SK-N-SH (cell line): Measurements from ENCODE around the gene FBXO15. TPM values are rescaled to one million over a fixed set of nuclear protein-coding genes. Genes with fewer than 3 reads are reported as not detected.
A peak's percentile ranks its signal among the peaks of the same experiment; 100 is the strongest.

Experiments
- CTCF ChIA-PET: fragments of 300-600, 350-600 bp; formaldehyde crosslinking; extraction: SDS; loops from one replicate; lab custom pipeline; 2021; lab: Yijun Ruan, JAX
- POLR2A ChIA-PET: fragments of 350-600 bp; sonication (Branson Sonifier 250); formaldehyde crosslinking; extraction: SDS; loops from one replicate; lab custom pipeline; 2020; ENCODE audit warnings: antibody characterized with exemption, inconsistent platforms; lab: Yijun Ruan, JAX
- DNase-seq: peaks from one replicate; pipeline ENCODE4 v3.0.0; 2012
- H2AFZ ChIP-seq: fragments of 200-600 bp; sonication (generic); 2 replicates; pipeline ENCODE4 v1.8.1; 2016; ENCODE audit warnings: antibody characterized with exemption, mild to moderate bottlenecking, low read depth
- H3F3A ChIP-seq: fragments of 200-600 bp; sonication (generic); replicated peaks from 2 replicates; pipeline ENCODE3; 2016; ENCODE audit warnings: antibody characterized with exemption, mild to moderate bottlenecking; ENCODE audit not compliant: insufficient read depth
- H3K27ac ChIP-seq, 2 experiments: fragments of 200-500 bp in 1 of 2; fragments of 200-600 bp in 1 of 2; sonication (Bioruptor generic) in 1 of 2; sonication (generic), shearing (Covaris generic) in 1 of 2; 2 replicates each; pipeline versions ENCODE4 v1.5.1 to v1.6.1; 2014 to 2016; ENCODE audit warnings: low read depth in 2 of 2, inconsistent platforms in 1 of 2, low read length in 1 of 2, mild to moderate bottlenecking in 1 of 2, mixed read lengths in 1 of 2
- H3K27me3 ChIP-seq: fragments of 200-600 bp; sonication (generic), shearing (Covaris generic); 2 replicates; pipeline ENCODE4 v1.6.1; 2016; ENCODE audit warnings: mixed run types; ENCODE audit not compliant: insufficient read depth
- H3K36me3 ChIP-seq, 2 experiments: fragments of 200-500 bp in 1 of 2; fragments of 200-600 bp in 1 of 2; sonication (Bioruptor generic) in 1 of 2; sonication (generic) in 1 of 2; replicated peaks in 1 of 2; 2 replicates each; pipeline versions ENCODE3 to v1.5.1; 2014 to 2016; ENCODE audit warnings: low read length in 1 of 2, mild to moderate bottlenecking in 1 of 2; ENCODE audit not compliant: insufficient read depth in 2 of 2, control insufficient read depth in 1 of 2
- H3K4me1 ChIP-seq, 2 experiments: fragments of 200-500 bp in 1 of 2; fragments of 200-600 bp in 1 of 2; sonication (Bioruptor generic) in 1 of 2; sonication (generic), shearing (Covaris generic) in 1 of 2; 2 replicates each; pipeline versions ENCODE4 v1.5.1 to v1.6.1; 2014 to 2016; ENCODE audit warnings: low read depth in 1 of 2, low read length in 1 of 2, mixed run types in 1 of 2; ENCODE audit not compliant: insufficient read depth in 2 of 2, control insufficient read depth in 1 of 2
- H3K4me2 ChIP-seq: fragments of 200-600 bp; sonication (generic), shearing (Covaris generic); 2 replicates; pipeline ENCODE4 v1.6.1; 2017; ENCODE audit warnings: mixed run types
- H3K4me3 ChIP-seq, 2 experiments: fragments of 200-500 bp in 1 of 2; fragments of 200-600 bp in 1 of 2; sonication (Bioruptor generic) in 1 of 2; sonication (generic), shearing (Covaris generic) in 1 of 2; 2 replicates each; pipeline versions ENCODE4 v1.5.1 to v1.8.1; 2014 to 2016; ENCODE audit warnings: low read depth in 2 of 2, inconsistent platforms in 1 of 2, low read length in 1 of 2, mild to moderate bottlenecking in 1 of 2, mixed read lengths in 1 of 2, moderate library complexity in 1 of 2
- H3K79me2 ChIP-seq: fragments of 200-600 bp; sonication (generic); 2 replicates; pipeline ENCODE4 v1.8.1; 2017; ENCODE audit warnings: mild to moderate bottlenecking; ENCODE audit not compliant: insufficient read depth
- H3K9ac ChIP-seq: fragments of 200-600 bp; sonication (generic); 2 replicates; pipeline ENCODE4 v1.6.1; 2017; ENCODE audit warnings: mixed run types
- H3K9me2 ChIP-seq: fragments of 200-600 bp; sonication (generic); 2 replicates; pipeline ENCODE4 v1.6.1; 2017; ENCODE audit warnings: mixed run types
- H3K9me3 ChIP-seq: fragments of 200-600 bp; sonication (generic); 2 replicates; pipeline ENCODE4 v1.6.1; 2017; ENCODE audit warnings: mixed run types, mild to moderate bottlenecking, moderate library complexity
- H4K20me1 ChIP-seq: fragments of 200-600 bp; sonication (generic); 2 replicates; pipeline ENCODE4 v1.6.1; 2017; ENCODE audit warnings: mild to moderate bottlenecking, mixed run types; ENCODE audit not compliant: insufficient read depth
- CHD2 ChIP-seq: fragments of 150-350 bp; IDR thresholded peaks from 2 replicates; pipeline ENCODE4 v1.6.1; 2018; ENCODE audit warnings: low read length; ENCODE audit not compliant: partially characterized antibody
- CTCF ChIP-seq: fragments of 200-600 bp; sonication (generic); IDR thresholded peaks from 2 replicates; pipeline ENCODE4 v1.6.1; 2017; ENCODE audit warnings: antibody characterized with exemption, mild to moderate bottlenecking, moderate library complexity
- ELF1 ChIP-seq: IDR thresholded peaks from 2 replicates; pipeline ENCODE4 v1.4.0; 2012
- EP300 ChIP-seq, 2 experiments: IDR thresholded peaks; 2 replicates each; pipeline versions ENCODE4 v1.4.0 to v1.6.1; 2012; ENCODE audit warnings: borderline replicate concordance in 1 of 2, low read depth in 1 of 2, low read length in 1 of 2
- EZH2phosphoT487 ChIP-seq: fragments of 200-600 bp; sonication (generic); IDR thresholded peaks from 2 replicates; pipeline ENCODE4 v1.6.1; 2017; ENCODE audit warnings: low read depth, mixed run types, mild to moderate bottlenecking, antibody characterized with exemption, moderate library complexity, borderline replicate concordance
- FOSL2 ChIP-seq: IDR thresholded peaks from 2 replicates; pipeline ENCODE4 v1.4.0; 2012; ENCODE audit warnings: low read depth, mild to moderate bottlenecking, moderate library complexity, borderline replicate concordance
- FOXJ3 ChIP-seq: sonication (generic); formaldehyde crosslinking; IDR thresholded peaks from 2 replicates; pipeline ENCODE4 v1.5.1; 2020; ENCODE audit warnings: mild to moderate bottlenecking, missing genetic modification reagents
- FOXM1 ChIP-seq: IDR thresholded peaks from 2 replicates; pipeline ENCODE4 v1.4.0; 2012; ENCODE audit warnings: low read depth, mild to moderate bottlenecking
- GABPA ChIP-seq: IDR thresholded peaks from 2 replicates; pipeline ENCODE4 v1.4.0; 2012; ENCODE audit warnings: low read depth, mild to moderate bottlenecking
- GATA2 ChIP-seq: sonication (generic); formaldehyde crosslinking; IDR thresholded peaks from 2 replicates; pipeline ENCODE4 v1.5.0; 2020; ENCODE audit warnings: mild to moderate bottlenecking, missing genetic modification reagents
- IRF3 ChIP-seq: fragments of 150-350 bp; IDR thresholded peaks from 2 replicates; pipeline ENCODE4 v1.6.1; 2016; ENCODE audit warnings: mild to moderate bottlenecking, low read depth, low read length
- MAX ChIP-seq: IDR thresholded peaks from 2 replicates; pipeline ENCODE4 v1.4.0; 2012; ENCODE audit warnings: low read depth
- MEF2A ChIP-seq: IDR thresholded peaks from 2 replicates; pipeline ENCODE4 v1.4.0; 2012; ENCODE audit warnings: low read depth, borderline replicate concordance
- MXI1 ChIP-seq: IDR thresholded peaks from 2 replicates; pipeline ENCODE4 v1.6.1; 2012; ENCODE audit warnings: mild to moderate bottlenecking, low read depth, low read length, improper control_type of control experiment
- NFIC ChIP-seq: IDR thresholded peaks from 2 replicates; pipeline ENCODE4 v1.4.0; 2012; ENCODE audit warnings: borderline replicate concordance
- NRF1 ChIP-seq: IDR thresholded peaks from 2 replicates; pipeline ENCODE4 v1.6.1; 2012; ENCODE audit warnings: low read depth, mild to moderate bottlenecking, low read length
- POLR2AphosphoS5 ChIP-seq: IDR thresholded peaks from 2 replicates; pipeline ENCODE4 v1.6.1; 2012; ENCODE audit warnings: low read depth, low read length
- RAD21 ChIP-seq: IDR thresholded peaks from 2 replicates; pipeline ENCODE4 v1.6.1; 2012; ENCODE audit warnings: mild to moderate bottlenecking, low read length
- RFX5 ChIP-seq: IDR thresholded peaks from 2 replicates; pipeline ENCODE4 v1.6.1; 2012; ENCODE audit warnings: mild to moderate bottlenecking, improper control_type of control experiment, low read length
- SMC3 ChIP-seq: IDR thresholded peaks from 2 replicates; pipeline ENCODE4 v1.6.1; 2012; ENCODE audit warnings: low read depth, low read length, improper control_type of control experiment
- TAF1 ChIP-seq: IDR thresholded peaks from 2 replicates; pipeline ENCODE4 v1.6.1; 2012; ENCODE audit warnings: low read depth, mild to moderate bottlenecking, low read length, moderate library complexity, borderline replicate concordance
- TCF12 ChIP-seq: IDR thresholded peaks from 2 replicates; pipeline ENCODE4 v1.4.0; 2012
- TEAD4 ChIP-seq: IDR thresholded peaks from 2 replicates; pipeline ENCODE4 v1.4.0; 2012; ENCODE audit warnings: mild to moderate bottlenecking, borderline replicate concordance; ENCODE audit not compliant: insufficient read depth
- USF1 ChIP-seq: IDR thresholded peaks from 2 replicates; pipeline ENCODE4 v1.4.0; 2012; ENCODE audit warnings: low read depth, borderline replicate concordance
- USF2 ChIP-seq: fragments of 150-350 bp; IDR thresholded peaks from 2 replicates; pipeline ENCODE4 v1.6.1; 2017; ENCODE audit warnings: antibody characterized with exemption, low read length, low read depth, borderline replicate concordance
- YY1 ChIP-seq: IDR thresholded peaks from 2 replicates; pipeline ENCODE4 v1.4.0; 2012; ENCODE audit warnings: low read depth, mild to moderate bottlenecking
- ZBTB33 ChIP-seq: IDR thresholded peaks from 2 replicates; pipeline ENCODE4 v1.4.0; 2012; ENCODE audit warnings: low read depth, borderline replicate concordance
- WGBS: methylation state at CpG from one replicate; pipeline ENCODE4 v1.1.6; 2017; ENCODE audit warnings: low lambda C conversion rate; 5-methylcytosine and 5-hydroxymethylcytosine counted together
- polyA plus RNA-seq, 3 experiments: library from polyadenylated mRNA; depleted of rRNA; stranded (reverse); fragments of >200 nt; gene quantifications; 2 replicates each; pipeline ENCODE4 v1.2.3, GENCODE V29; 2012

The FBXO15 gene
- polyA plus RNA-seq, 1 of the 3 experiments (the other 2 are of a cell fraction) = 0.62 TPM

DNA sequence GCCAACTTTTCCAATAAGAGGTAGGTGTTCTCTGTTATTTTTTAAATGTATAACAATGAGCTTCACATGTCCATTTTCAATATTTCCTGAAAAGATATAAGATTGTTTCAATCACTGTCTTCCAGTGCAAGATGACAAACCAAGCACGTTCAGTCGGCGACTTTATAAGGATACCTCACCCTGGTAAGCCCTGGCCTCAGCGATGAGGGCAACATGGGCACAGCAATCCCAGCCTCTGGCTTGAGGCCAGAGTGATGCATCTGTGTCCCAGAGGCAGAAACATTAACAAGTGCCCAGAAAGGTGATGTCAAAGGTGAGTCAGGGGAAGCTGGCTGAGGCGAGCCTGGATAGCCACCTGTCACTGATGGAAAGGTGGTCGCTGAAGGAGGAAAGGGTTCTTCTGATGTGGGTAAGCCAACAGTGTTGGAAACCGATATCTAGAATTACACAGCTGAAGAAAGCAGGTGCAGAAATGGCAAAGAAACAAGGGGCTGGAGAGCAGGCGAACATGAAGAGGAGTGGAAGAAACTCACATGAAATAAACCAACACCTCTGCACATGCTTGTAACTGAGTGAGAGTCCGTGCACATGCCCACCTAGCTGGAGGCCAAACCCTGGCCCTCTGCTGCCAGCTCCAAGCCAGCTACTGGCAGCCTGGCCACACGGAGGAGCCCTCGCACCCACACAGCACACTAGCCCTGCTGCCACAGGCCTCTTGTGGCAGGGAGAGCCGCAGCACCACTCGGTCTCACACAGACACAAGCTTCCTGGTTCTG is 65.5 kb downstream of the FBXO15 start:
- no peaks in the 10 kb centered on the region for H3K9me2 ChIP-seq
- H3K9me3 ChIP-seq = no peaks in the 10 kb centered on the region
- WGBS = 39% methylated on average over 10 of the region's 13 CpGs
- H3K9ac ChIP-seq = no peak overlapping the region
- POLR2A ChIA-PET = no interaction called here
- no peaks in the 10 kb centered on the region for H3K36me3 ChIP-seq
- CTCF ChIA-PET = interaction anchor here (0.6 to 2.7 kb wide), 10 partner anchors 10 to 1320 kb away, joined by 3 to 19 read pairs (median 3); no protein-coding TSS in a partner anchor
- no peaks in the 10 kb centered on the region for H3K79me2 ChIP-seq
- no peaks in the 10 kb centered on the region for H3F3A ChIP-seq
- peaks cover 4% of the 10 kb centered on the region; the same call in 1 of the 2 replicates for H3K27me3 ChIP-seq
- DNase-seq = peak; percentile 66
- H3K4me2 ChIP-seq = no peak overlapping the region
- H4K20me1 ChIP-seq = no peaks in the 10 kb centered on the region
- H2AFZ ChIP-seq = no peak overlapping the region
- H3K27ac ChIP-seq = no peak overlapping the region
- no peak overlapping the region for H3K4me3 ChIP-seq
- TF ChIP-seq EP300 (IDR thresholded peaks at IDR 0.05; ENCODE audit: borderline replicate concordance in 1 of 2, low read depth in 1 of 2, low read length in 1 of 2) (no peak), ZBTB33 (no peak), SMC3 (peak; percentile 49), POLR2AphosphoS5 (no peak), FOXM1 (no peak), MAX (no peak), TCF12 (no peak), RFX5 (no peak), TEAD4 (no peak), USF2 (no peak), YY1 (no peak), CHD2 (no peak), MEF2A (no peak), GATA2 (CRISPR knock-in tag) (no peak), RAD21 (peak; percentile 55), NFIC (no peak), NRF1 (no peak), USF1 (no peak), CTCF (peak; percentile 33), FOSL2 (no peak), ELF1 (no peak), FOXJ3 (CRISPR knock-in tag) (no peak), MXI1 (no peak), TAF1 (no peak), EZH2phosphoT487 (no peak), GABPA (no peak), IRF3 (no peak)
- H3K4me1 ChIP-seq = no peaks in the 10 kb centered on the region; a peak in 1 of 4 replicates
